Left renal cortex interstitium (tissue), 4 donors: Measurements from ENCODE around the gene MAP3K3. TPM values are rescaled to one million over a fixed set of nuclear protein-coding genes. Genes with fewer than 3 reads are reported as not detected.

Experiments
- DNase-seq, 4 donors: peaks; one replicate each; pipeline ENCODE4 v3.0.0-alpha.2; 2013; ENCODE audit warnings: low read depth in 4 of 4, low spot score in 2 of 4, missing footprints in 1 of 4
- polyA plus RNA-seq, 4 donors: library from polyadenylated mRNA; unstranded; fragments of 120-200 nt; gene quantifications; one replicate each; pipeline ENCODE4 v1.2.1, GENCODE V29; 2013; ENCODE audit not compliant: insufficient read length in 4 of 4

Gene MAP3K3
- polyA plus RNA-seq, 4 donors, result 27.5 to 34.9 (median 31.3) TPM

DNA sequence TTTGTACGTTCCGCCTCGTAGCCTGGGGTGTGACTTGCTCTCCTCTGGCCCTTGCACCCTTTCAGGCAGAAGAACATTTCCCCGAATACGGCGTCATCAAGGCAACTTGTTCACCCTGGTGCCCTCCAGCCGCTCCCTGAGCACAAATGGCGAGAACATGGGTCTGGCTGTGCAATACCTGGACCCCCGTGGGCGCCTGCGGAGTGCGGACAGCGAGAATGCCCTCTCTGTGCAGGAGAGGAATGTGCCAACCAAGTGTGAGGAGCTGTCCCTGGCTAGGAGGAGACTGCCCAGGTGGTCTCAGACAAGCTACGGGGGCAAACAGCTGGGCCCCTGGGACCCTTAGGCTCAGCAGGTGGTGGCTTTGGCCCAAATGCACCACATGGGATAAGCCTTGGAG, 67.3 kb downstream of the MAP3K3 start:
- DNase-seq, result no peak

DNA sequence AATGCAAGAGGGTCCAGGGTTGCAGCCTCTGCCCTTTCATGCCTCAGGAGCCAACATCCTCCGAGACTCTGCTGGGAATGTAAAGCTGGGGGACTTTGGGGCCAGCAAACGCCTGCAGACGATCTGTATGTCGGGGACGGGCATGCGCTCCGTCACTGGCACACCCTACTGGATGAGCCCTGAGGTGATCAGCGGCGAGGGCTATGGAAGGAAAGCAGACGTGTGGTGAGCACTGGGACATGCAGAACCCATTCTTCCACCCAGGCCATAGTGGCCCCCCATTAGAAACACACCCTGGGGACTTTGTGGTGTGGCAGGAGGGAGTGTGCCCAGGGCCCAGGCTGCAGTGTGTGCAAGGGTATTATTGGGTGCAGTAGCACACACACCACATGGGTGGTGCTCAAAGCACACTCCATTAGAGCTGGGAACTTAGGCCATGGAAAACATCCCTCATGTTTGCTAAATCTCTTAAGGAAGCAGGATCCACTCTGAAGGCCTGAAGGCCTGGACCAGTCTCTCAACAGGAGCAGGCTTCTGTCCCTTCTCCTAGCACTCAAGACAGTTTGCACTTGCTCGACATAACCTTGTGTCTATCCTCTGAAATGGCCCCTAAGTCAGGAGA, 70.1 kb downstream of the MAP3K3 start:
- no peak for DNase-seq

DNA sequence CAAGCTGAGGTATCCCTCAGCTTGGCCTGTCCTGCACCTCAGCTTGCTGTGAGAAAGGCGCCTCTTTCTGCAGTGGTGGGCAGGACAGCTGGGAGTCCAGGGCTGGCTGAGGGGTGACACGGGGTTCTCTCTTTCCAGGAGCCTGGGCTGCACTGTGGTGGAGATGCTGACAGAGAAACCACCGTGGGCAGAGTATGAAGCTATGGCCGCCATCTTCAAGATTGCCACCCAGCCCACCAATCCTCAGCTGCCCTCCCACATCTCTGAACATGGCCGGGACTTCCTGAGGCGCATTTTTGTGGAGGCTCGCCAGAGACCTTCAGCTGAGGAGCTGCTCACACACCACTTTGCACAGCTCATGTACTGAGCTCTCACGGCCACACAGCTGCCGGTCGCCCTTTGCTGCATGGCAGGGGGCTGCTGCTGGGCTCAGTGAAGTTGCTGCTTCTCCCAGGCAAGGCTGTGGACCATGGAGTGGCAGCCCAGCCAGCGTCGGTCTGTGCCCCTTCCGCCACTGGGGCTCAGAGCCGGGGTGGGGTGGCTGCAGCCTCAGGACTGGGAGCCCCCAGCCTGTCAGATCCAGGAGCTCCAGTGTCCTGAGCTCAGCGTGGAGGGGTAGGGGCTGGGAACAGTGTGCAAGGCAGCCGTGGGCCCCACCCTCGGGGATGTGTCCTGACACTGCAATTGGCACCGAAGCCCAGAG, 71.3 kb downstream of the MAP3K3 start:
- DNase-seq, result no peak

DNA sequence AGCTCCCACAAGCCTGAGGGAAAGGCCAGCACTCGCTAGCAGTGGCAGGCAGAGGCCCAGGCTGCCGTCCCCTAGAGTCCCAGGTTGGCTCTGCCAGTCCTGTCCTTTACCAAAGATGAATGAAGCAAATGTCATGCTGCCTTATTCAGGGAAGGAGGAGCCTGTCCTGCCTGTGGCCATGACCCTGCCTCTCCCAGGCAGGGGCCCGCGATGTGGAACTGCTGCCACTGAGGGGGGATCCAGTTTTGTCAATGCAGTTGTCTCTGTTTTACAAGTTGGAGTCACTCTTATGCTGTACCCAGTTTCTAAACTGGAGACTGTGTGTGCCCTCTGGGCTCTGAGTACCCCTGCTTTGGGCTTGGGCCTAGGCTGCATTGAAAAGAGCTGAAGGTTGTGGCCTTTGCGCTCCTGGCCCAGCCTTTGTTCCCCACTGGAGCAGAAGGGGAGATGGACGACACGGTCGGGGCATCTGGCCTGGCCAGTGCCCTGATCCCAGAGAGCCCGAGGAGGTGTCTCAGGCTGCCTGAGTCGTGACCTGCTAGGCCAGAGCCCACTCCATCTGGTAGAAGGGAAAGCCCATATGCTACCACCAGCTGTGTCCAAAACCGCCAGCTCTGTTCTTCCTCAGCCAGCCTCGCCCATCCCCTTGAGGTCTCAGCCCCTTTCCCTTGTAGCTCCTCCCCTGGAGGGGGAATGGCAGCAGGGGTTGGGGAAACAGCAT, 72.2 kb downstream of the MAP3K3 start:
- no peak for DNase-seq

DNA sequence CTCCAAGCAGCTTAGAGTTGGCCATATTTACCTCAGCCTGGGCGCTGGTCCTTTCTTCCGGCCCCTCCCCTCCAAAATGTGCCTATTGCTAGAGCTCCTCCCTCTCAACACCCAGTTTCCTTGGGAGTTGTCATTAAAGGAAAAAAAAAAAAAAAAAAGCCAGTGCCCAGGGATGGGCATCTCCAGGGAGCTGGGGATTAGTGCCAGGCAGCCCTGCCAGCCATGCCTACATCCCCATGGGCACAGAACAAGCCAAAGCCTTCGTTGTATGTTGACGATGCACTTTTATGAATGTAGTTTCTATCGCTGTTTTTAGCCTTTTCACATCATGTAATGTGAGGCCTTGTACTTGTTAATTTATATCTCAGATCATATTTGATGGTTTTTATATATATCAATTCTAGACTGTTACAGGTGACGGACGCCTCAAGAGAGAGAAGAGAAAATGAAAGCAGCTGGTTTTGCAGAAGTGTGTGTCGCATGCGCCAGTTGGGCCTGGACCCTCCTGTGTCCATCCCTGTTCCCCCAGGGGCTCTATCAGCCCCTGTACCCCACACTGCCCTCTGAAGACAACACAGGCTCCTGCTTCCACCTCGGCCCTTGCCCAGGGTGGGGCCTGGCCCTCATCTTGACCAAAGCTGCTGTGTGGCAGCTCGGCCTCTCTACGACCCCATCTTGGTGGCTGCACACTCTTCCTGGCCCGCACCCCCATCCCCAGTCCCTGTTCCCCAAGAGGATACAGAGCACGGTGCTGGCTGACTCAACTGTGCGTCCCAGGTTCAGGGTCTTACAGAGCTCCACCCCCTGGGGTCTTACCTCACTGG, 72.9 kb downstream of the MAP3K3 start:
- DNase-seq, result no peak

DNA sequence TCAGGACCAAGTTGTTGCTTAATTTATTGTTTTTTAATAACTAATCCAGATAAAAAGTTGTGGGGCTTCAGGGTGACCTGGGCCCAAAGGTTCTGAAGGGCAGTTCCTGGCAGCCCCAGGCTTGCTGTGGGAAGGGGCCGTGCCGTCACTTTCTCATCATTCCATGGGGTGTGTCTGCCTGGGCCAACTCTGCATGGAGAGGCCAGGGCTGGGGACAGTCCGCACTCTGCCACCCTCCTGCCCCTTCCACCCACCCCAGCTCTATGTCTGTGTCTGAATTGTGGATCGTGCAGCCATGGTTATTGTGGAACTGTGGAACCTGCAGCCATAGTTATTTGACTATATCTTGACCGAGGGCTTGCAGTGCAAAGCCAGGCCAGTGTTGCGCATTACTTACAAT, 73.7 kb downstream of the MAP3K3 start:
- DNase-seq, result no peak

DNA sequence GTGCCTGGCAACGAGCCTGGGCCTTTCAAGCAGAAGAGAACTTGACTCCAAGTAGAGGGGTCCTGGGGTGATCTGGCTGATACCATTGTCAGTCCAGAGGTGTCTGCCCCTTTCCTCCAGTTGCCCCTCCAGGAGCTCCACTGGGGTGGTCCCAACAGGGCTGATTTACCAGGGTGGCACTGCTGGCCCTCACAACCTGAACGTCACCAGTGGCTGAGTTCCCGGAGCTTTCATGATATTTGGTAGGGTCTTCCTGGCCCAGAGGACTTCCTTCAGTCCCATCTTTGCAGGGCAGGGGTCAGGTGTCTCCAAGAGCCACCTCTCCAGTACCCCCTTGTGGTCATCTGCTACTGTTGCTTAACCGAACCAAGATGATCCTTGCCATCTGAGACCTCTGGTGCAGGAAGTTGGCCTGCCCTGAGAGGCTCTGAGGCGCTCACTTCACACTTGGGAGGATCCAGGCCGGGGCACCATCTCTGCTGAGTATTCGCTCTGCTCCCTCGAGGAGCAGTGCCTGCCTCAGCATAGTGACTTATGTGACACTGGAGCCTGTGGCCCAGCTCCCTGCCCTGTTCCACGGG, 74.3 kb downstream of the MAP3K3 start:
- no peak for DNase-seq

DNA sequence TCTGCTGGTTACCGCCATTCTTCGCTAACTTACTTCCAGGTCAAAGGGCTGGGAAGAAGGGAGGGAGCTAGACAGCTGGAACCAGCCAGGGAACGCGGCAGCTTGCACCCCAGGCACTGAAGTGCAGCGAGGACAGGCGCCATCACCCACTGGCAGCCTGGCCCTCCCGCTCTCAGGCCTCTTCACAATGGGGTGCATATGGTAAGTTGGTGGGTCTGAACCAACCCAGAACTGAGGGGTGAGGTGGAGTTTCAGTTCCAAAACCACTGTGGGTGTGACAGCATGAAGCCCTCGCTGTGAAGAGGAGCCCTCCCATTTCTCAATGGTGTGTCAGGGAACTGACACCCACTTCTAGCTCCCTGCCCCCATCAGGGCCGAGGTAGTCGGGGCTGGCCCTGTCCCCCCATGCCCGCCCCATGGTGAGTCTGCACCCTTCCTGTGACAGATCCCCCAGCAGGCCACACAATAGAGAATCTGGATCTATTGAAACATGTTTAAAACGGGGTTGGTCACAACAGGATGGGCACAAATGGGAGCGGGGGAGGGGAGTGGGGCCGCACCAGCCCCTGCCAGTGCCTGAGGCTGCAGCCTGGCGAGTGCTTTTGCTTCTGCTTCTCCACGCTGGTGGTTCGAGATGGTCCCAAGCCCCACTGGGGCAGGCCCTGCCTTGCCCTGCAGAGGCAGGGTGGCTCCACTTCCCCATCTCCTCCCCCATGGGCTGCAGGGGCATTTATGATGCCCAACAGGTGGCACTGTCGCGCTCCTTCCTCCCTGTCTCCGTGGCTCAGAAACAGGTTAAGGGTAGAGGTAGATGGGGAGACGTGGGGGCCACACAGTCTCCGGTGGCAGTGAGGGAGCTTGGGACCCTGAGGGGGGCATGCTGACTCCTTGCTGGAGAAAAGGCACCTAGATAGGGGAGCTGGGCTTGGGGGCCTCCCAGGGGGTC, 75.4 kb downstream of the MAP3K3 start:
- DNase-seq, result no peak

DNA sequence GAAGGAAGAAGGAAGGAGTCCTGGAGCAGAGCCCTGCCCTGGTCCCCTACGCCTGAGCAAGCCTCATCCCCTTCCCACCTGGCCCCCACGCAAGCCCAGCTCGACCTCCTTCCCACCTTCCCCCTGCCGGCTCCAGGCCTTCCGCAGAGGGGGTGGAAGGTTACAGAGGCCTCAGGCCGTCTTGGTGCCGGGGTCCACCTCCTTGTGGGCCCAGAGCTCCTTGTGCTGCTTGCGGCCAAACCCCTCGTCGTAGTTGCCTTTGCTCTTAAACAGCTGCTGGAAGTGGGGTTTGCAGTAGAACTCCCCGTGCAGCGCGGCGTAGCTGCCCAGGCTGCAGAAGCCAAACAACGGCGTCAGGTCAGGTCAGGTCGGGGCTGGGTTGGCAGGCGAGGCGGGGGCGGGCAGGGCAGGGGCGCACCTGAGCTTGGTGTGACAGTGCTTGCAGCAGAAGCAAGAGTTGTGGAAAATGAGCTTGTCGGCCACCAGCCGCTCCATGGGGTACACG, 76.2 kb downstream of the MAP3K3 start:
- no peak for DNase-seq

DNA sequence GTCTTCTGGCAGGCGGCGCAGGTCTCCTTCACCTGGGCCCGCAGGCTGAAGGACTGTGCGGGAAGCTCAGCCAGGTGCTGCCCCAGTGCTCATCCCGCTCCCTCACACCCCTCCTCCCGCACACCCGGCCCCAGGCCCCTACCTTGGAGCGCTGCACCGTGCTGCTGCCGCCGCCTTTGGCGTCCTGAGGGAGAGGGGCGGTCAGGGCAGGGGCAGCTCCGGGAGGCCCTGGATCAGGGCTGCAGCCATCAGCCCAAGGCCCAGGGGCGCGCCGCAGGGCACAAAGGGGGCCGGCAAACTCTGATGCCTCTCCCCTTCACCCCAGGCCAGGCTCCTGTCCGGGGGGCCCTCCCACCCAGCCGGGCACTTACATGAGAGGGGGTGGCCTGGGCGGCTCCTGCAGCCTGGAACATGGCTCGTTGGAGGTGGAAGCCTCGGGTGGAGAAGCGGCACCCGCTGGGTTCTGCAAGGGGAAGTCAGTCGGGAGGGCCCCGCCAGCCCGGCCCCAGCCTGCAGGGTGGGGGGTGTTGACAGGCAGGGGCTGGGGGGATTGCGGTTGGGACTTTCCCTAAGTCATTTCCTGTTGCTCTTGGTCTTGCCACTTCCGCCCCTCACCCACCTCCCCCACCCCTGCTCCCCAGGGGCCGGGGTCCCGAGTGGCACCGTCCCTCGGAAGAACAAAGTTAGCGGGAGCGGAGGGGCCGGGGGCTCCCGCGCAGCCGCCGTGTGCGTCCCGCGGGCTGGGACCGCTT, 76.8 kb downstream of the MAP3K3 start:
- DNase-seq, result no peak

DNA sequence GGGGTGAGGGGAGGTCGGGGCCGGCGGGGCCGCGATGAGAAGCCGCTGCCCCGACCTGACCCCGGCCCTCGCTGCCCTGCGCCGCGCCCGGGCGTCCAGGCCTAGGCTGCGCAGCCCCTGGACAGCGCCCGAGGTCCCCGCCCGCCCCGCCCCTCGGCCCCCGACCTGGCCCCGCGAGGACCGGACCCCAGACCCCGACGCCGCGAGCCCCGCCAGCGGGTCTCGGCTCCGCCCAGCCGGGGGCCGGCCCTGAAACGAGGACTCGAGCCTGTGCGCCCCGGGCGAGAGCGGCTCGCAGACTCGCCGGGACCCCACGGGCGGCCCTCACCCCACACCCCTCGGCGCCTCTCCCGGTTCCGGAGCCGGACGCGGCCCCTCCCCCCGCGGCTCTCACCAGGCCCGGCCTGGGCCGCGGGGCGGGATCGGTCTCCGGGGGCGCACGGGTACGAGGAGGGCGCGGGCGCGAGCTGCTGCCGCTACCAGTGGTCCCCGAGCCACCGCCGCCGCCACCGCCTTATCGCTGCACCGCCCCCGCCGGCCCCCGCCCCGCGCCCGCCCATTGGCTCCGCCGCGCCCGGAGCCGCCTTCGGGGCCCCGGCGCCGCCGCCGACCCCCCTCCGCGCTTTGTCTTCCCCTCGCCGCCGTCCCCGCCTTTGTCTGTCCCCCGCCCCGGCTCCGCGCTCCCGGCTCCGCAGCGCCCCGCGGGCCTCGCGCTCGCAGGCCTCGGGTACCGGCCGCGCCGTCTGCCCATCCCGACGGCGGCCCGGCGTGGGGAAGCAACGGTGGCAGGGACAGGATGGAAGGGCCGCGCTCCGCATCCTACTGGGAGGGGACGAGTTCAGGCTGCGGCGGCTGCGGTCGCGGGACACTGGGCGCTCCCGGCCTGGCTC, 77.7 kb downstream of the MAP3K3 start, which contains the start of gene LIMD2:
LIMD2 (minus strand) TSS at position 488 of the 890 bp plus-strand sequence. CDS start 827 bp downstream, outside the sequence.
- DNase-seq, result peak in 1 of 4 donors; percentile 21

DNA sequence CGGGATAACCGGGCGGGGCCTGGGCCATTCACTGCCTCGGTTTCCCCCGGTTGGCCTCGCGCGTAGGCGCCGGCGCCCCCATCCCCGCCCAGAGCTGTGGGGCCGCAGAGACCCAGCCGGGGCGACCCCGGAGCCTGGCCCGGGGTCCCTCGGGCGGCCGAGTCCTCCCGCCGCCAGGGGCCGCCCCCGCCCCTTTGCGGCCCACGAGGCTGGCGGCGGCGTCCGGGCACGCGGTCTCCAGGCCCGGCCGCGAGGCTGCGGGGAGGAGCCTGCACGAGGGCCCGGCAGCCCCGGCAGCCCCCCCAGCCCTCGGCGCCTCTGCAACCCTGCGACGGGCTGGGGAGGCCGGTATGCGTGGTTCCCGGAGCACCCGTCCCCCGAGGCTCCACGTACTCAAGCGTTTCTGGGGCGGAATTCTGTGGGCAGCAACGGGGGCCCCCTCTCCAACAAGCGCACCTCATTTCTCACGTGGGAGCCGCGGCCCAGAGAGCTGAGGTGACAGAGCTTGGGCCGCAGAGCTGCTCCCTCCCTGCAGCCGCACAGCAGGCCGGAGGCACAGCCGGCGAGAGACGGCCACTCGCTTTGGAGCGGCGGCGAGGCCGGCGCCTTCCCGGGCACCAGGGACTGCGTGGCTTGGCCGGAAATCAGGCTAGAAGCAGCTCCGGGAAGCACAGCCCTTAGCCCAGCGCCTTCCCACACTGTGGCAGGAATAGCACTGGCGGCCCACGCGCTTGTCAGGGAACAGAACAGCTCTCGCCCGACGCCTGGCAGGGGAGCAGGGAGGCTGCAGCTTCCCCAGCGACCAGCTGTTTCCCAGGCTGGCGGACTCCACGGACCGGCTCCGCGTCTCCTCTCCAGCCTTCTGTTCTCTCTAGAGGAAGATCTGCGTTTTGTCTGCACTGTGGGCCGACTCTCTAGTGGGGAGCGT, 78.6 kb downstream of the MAP3K3 start:
- peak in 2 of 4 donors; percentile 21 to 28 for DNase-seq

DNA sequence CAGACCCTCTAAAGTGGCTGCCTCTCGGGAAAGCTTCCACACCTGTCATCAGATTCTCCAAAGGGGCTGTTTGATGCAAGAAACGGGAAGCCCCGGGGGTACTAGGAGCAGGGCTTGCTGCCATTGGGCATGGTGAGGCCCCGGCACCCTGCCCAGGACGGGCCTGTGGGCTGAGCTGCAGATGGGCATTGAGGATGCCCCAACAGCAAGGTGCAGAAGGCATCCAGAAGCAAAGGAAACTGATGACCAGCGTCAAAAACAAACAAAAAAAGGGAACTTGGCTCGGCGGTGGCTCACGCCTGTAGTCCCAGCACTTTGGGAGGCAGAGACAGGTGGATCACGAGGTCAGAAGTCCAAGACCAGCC, 79.2 kb downstream of the MAP3K3 start:
- DNase-seq, result no peak

DNA sequence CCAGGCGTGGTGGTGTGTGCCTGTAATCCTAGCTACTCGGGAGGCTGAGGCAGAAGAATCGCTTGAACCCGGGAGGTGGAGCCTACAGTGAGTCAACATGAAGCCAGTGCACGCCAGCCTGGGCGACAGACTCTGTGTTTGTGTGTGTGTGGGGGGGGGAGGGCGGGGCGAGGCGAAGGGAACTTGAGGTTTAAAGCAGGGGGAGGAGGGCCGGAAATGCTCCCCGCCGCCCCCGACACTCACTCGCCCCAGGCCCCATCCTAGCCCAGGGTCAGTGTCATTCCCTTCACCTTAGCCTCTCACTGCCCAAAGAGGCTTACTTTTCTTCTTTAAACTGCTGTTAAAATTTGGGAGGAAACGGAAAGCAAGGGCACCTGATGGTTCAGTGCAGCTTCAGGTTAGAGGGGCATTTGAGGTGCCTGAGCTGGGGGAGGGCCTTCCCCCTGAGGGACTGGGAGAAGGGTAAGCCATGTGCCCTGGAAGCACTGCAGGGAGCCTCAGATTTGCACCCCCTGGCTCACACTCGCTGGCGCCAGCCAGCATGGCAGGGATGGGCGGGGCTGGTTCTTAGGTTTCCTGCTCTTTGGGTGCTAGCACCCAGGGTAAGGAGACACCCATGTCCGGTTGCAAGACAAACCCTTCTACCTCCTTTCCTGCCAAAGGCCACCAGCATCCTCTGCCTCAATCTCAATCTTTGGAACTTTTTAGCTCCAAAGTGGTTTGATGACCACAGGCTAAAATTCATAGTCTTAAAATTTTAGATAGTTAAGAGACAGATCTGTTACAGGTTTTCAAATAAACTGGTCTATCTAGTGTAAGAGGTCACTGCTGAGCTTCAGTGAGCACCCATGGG, 79.9 kb downstream of the MAP3K3 start:
- DNase-seq, result no peak

DNA sequence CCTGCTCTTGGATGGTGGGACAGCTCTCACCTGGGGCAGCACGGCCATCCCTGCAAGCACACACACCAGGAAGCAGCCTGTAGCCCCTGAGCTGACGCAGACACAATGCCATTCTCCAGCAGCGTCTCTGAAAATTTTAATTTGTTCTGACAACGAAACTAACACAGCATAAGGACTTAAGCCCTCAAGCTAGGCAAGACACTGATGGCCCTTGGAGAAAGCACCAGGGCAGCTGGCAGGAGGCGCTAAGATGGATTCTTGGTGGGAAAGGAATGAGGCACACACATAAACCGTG, 80.5 kb downstream of the MAP3K3 start:
- no peak for DNase-seq

DNA sequence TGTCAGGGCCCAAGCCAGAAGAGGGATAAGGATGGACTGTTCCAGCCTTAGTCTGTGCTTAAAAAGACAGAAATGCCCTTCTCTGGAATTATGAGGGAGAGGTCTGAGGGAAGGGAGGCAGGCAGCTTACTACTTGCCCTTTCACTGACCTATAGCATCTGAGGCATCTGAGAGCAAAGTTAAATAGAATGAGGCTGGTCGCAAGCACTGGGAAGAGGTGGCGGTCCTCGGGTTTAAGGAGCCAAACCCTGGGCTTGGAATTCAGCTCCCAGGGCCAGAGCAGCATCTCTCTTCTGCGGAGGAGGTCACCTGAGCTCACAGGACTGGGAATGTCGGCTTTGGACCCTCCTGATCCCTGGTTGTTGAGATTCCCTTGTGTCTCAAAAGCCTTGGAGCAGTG, 80.8 kb downstream of the MAP3K3 start:
- no peak for DNase-seq
